Cerebellar cortex (tissue), 1 donor: ENCODE measurements around the gene DKK1.

Experiments used
- DNase-seq: peaks from one replicate; pipeline ENCODE4 v3.0.0-alpha.2; 2015; ENCODE audit warnings: low spot score

The DKK1 gene, protein sequence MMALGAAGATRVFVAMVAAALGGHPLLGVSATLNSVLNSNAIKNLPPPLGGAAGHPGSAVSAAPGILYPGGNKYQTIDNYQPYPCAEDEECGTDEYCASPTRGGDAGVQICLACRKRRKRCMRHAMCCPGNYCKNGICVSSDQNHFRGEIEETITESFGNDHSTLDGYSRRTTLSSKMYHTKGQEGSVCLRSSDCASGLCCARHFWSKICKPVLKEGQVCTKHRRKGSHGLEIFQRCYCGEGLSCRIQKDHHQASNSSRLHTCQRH

GRCh38 chr10:52313933-52314821 lies at the start of gene DKK1:
DKK1 (plus strand) TSS chr10:52314281; CDS start chr10:52314435, 154 bp downstream.
- peak; percentile 88 for DNase-seq

DNA sequence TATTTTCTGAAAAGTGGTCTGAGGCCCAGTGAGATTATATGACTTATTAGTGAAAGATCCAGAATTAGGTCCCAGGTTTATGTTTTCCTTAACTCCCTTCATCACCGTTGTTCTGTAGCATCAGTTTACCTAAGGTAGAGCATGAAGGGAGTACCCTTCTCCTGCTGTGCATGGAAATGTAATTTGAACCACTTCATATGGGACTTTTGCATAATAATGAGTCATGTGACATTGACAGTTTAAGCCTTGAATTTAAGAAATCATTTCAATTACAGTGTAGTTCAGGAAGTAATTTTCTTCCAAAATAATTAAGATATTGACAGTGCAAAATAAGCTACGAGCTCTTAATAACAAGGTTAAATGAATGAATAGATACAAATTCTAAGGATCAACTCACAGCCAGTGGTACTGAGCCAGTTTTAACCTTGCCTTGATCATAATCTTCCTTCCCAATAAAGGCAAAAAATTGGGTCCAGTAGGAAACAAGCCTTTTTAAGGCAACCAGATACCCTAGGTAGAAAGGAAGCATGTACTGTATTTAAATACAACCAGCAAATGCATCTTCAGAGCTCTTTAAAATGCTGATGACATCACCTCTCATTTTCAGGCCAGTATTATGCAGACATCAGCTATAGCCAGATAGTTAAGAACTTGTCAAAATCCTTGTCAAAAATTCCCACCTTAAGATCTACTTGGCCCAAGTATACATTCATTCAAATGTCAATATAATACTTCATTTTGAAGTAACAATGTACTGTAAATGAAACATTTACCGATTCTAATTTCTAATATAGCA lies 48.8 kb upstream of the DKK1 start:
- DNase-seq = no peak

GRCh38 chr10:52266858-52267257 lies 47.2 kb upstream of the DKK1 start:
- no peak for DNase-seq

GRCh38 chr10:52268790-52269189 lies 45.3 kb upstream of the DKK1 start:
- DNase-seq = no peak

GRCh38 chr10:52269233-52269632 lies 44.8 kb upstream of the DKK1 start:
- DNase-seq = no peak

GRCh38 chr10:52276163-52276562 lies 37.9 kb upstream of the DKK1 start:
- no peak for DNase-seq

GRCh38 chr10:52276986-52277385 lies 37.1 kb upstream of the DKK1 start:
- DNase-seq = no peak

DNA sequence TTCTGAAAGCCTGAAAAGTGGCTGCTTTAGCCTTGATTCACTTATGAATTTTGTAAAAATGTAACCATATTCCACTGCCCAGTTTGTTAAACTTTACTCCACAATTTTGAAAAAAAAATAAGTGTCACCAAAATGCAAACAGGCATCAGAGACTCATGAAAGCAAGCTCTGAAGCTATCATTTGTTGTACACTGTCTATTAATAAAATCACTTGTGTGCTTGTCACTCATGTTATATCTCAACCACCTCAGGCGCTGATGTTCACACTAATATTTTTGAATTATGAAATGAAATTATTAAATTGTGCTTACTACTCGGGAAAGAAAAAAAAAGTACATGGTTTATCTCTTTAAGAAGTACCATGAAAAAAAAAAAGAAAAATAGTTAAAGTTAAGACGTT lies 34.5 kb upstream of the DKK1 start:
- DNase-seq = no peak

- DNase-seq = no peak
Measured at GRCh38 chr10:52280051-52280450, 34.0 kb upstream of the DKK1 start.

DNA sequence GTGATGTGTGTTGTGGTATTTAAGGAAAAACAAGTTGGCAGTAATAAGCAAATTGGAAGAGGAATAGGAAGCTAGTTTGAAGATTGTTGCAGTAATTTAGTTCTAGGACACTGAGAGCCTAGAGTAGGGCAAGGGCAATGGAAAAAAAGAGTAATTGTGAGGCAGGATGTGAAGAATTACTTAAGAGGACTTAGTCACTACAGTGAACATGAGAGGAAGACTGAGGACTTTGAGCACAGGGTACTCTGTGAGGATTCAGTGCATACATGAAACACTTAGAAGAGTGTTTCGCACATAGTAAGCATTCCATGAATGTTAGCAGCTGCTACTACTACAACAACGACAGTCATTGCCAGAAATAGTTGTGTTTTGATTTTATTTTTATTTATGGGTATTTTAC lies 30.9 kb upstream of the DKK1 start:
- DNase-seq = no peak

GRCh38 chr10:52284416-52285013 lies 29.6 kb upstream of the DKK1 start:
- DNase-seq = no peak

- DNase-seq = no peak
Measured at GRCh38 chr10:52287866-52288265, 26.2 kb upstream of the DKK1 start.

- DNase-seq = no peak
Measured at GRCh38 chr10:52297747-52298146, 16.3 kb upstream of the DKK1 start.

GRCh38 chr10:52300599-52301277 lies 13.3 kb upstream of the DKK1 start:
- no peak for DNase-seq

GRCh38 chr10:52308251-52309031 lies 5.6 kb upstream of the DKK1 start:
- DNase-seq = peak; percentile 87

- no peak for DNase-seq
Measured at GRCh38 chr10:52312942-52313255, 1.2 kb upstream of the DKK1 start.

DNA sequence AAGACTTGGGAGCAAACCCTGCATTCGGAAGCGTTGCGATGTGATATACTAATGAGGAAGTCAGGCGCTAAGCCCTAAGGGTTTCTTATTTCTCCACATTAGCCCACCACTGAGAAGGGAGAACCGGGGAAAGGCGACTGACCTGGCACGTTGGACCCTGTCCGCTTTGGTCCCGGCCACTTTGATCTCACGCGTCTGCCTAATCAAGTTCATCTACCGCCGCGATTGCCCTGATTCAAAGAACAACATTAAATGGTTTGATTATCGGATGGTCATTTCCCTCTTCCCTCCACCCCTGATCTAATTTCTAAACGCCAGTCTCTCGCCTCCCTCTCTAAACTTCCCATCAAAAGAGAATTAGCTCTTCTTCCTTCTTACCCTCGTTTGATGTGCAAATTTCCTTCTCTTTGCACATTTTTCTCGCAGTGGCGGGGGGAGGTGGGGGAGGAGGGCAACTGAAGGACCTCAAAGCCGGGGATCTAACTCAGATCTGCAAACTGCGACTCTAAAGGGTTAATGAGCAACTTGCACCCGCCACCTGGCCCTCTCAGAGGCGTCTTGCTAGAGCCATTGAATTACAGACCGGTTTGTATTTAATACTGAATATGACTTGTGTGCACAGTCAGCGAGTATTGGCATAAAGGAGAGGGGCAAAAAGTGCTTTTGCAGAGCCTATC lies 687 bp upstream of the DKK1 start:
- DNase-seq = peak; percentile 58

- DNase-seq = no peak
Measured at GRCh38 chr10:52314822-52315552, 906 bp downstream of the DKK1 start.

DNA sequence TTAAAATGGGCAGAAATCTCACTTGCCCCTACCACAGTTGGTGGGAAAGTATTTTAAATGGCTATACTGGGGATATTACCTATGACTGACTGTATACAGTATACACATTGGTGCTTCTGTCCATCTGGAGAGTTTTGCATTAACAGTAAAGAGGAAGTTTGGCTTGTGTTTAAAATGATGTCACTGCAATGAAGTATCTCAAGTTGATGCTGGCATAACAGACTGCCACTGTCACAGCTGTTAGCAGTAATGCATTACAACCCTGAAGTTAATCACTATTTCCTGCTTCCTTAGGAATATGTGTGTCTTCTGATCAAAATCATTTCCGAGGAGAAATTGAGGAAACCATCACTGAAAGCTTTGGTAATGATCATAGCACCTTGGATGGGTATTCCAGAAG lies 1.9 kb downstream of the DKK1 start:
- no peak for DNase-seq

DNA sequence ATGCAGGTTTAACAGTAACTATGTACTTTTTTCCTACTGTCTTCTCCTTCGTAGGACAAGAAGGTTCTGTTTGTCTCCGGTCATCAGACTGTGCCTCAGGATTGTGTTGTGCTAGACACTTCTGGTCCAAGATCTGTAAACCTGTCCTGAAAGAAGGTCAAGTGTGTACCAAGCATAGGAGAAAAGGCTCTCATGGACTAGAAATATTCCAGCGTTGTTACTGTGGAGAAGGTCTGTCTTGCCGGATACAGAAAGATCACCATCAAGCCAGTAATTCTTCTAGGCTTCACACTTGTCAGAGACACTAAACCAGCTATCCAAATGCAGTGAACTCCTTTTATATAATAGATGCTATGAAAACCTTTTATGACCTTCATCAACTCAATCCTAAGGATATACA lies 2.4 kb downstream of the DKK1 start:
- no peak for DNase-seq
